SU-DHL-6 (cell line): ENCODE results near the gene DBR1.

Experiments
- CTCF ChIP-seq: fragments of 200-600 bp; sonication (generic); IDR thresholded peaks from one replicate; pipeline ENCODE4 v1.5.1; 2017; ENCODE audit warnings: antibody characterized with exemption, mild to moderate bottlenecking, low read length, moderate library complexity; ENCODE audit not compliant: insufficient read depth, poor library complexity, severe bottlenecking
- EZH2phosphoT487 ChIP-seq: fragments of 200-600 bp; sonication (generic), shearing (Covaris generic); conservative IDR thresholded peaks from 2 replicates; pipeline ENCODE4 v1.6.1; 2018; ENCODE audit warnings: mild to moderate bottlenecking, antibody characterized with exemption, low read length, moderate library complexity, mixed read lengths

- TF ChIP-seq CTCF (no peak), EZH2phosphoT487 (no peak)
Measured at GRCh38 chr3:138205527-138205926, 30.8 kb upstream of the DBR1 start.
